ACHN (cell line): ENCODE data around the gene RRAS2.

Experiments
- DNase-seq: peaks from one replicate; pipeline ENCODE4 v3.0.0-alpha.2; 2015
- in situ Hi-C: cut with HindIII; loops from 2 replicates; pipeline ENCODE4 v1.10.0; 2017; ENCODE audit warnings: low sequenced_read_pairs, low pct_ligation_motif_present, low pct_unique_long_range_greater_than_20kb

Gene RRAS2

GRCh38 chr11:14251754-14252153, 107.2 kb downstream of the RRAS2 start:
- DNase-seq: no peak

GRCh38 chr11:14249121-14249963, 109.6 kb downstream of the RRAS2 start:
- in situ Hi-C loops: no loop called here
- DNase-seq: peak; percentile 46

More at GRCh38 chr11:14251754-14252153, 107.2 kb downstream of the RRAS2 start:
- in situ Hi-C loops: no loop called here

- in situ Hi-C loops: no loop called here
- DNase-seq: no peak
Measured at GRCh38 chr11:14248580-14248981, 110.4 kb downstream of the RRAS2 start.

- DNase-seq: no peak
- in situ Hi-C loops: no loop called here
Measured at GRCh38 chr11:14245444-14245843, 113.5 kb downstream of the RRAS2 start.

- DNase-seq: no peak
- in situ Hi-C loops: no loop called here
Measured at GRCh38 chr11:14244926-14245325, 114.1 kb downstream of the RRAS2 start.

GRCh38 chr11:14242733-14243132, 116.2 kb downstream of the RRAS2 start:
- in situ Hi-C loops: no loop called here
- DNase-seq: no peak

GRCh38 chr11:14242187-14242586, 116.8 kb downstream of the RRAS2 start:
- in situ Hi-C loops: no loop called here
- no peak for DNase-seq

- in situ Hi-C loops: no loop called here
- DNase-seq: no peak
Measured at GRCh38 chr11:14240951-14241350, 118.0 kb downstream of the RRAS2 start.

GRCh38 chr11:14240221-14240620, 118.8 kb downstream of the RRAS2 start:
- in situ Hi-C loops: no loop called here
- no peak for DNase-seq

GRCh38 chr11:14237444-14237961, 121.5 kb downstream of the RRAS2 start:
- in situ Hi-C loops: no loop called here
- no peak for DNase-seq

- in situ Hi-C loops: no loop called here
- DNase-seq: no peak
Measured at GRCh38 chr11:14235701-14236100, 123.3 kb downstream of the RRAS2 start.

- in situ Hi-C loops: no loop called here
- no peak for DNase-seq
Measured at GRCh38 chr11:14234446-14234845, 124.5 kb downstream of the RRAS2 start.

- in situ Hi-C loops: no loop called here
- DNase-seq: peak; percentile 1
Measured at GRCh38 chr11:14232652-14233051, 126.3 kb downstream of the RRAS2 start.

GRCh38 chr11:14230407-14230806, 128.6 kb downstream of the RRAS2 start:
- in situ Hi-C loops: no loop called here
- DNase-seq: no peak

GRCh38 chr11:14229472-14229871, 129.5 kb downstream of the RRAS2 start:
- no peak for DNase-seq
- in situ Hi-C loops: no loop called here

GRCh38 chr11:14228356-14228755, 130.6 kb downstream of the RRAS2 start:
- in situ Hi-C loops: no loop called here
- no peak for DNase-seq
